ENCODE measurements around the gene ZNF563. TPM values are rescaled to one million over a fixed set of nuclear protein-coding genes. Genes with fewer than 3 reads are reported as not detected.

The ZNF563 gene
- 1 to 10 TPM; 2.0 to 2.1 TPM for total RNA-seq

DNA sequence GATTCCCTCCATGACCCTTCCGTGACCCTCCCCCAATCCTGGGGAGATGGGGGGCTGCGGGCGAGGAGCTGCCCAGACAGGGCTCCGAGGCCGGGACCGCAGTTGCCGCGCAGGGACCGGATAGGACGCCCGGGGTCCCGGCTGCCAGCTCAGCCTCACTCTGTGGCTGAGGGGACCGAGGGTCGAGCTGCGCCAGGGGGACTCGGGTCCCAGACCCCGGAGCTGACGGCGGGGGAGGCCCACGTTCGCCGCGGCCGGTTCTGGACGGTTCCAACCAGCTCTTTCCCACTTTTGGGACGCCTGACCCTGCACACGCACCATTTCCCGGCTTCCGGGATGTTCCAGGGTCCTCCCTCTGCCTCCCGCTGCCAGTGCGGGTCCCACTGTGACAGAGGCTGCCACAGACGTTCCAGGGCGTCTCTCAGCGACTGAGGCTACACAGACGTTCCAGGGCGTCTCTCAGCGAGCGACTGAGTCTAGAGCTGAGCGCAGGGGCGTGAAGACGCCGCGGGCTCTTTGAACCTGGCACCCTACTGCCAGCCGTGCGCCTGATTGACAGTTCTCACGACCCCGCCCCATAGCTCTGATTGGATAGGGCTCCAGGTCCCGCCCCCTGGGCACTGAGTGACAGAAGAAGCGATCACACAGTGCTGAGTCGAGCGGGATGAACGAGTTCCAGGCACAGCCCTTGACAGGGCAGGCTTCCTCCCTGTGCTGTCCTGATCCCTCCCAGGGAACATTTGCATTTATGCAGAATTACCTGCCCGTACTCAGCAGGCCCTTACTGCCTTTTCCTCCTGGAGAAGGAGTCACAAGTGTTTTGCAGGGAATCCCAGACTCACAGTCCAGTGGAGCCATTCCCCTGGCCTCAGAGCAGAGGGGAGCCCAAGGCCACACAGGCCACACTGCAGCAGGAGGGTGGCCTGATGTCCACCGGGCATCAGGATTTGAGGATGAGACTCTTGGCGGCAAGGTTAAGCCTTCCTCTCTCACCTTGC lies at the start of gene ZNF563:
TSS of gene ZNF563 (minus strand) at position 472 of the 998 bp plus-strand sequence. CDS start at position 321, 151 bp downstream.

DNA sequence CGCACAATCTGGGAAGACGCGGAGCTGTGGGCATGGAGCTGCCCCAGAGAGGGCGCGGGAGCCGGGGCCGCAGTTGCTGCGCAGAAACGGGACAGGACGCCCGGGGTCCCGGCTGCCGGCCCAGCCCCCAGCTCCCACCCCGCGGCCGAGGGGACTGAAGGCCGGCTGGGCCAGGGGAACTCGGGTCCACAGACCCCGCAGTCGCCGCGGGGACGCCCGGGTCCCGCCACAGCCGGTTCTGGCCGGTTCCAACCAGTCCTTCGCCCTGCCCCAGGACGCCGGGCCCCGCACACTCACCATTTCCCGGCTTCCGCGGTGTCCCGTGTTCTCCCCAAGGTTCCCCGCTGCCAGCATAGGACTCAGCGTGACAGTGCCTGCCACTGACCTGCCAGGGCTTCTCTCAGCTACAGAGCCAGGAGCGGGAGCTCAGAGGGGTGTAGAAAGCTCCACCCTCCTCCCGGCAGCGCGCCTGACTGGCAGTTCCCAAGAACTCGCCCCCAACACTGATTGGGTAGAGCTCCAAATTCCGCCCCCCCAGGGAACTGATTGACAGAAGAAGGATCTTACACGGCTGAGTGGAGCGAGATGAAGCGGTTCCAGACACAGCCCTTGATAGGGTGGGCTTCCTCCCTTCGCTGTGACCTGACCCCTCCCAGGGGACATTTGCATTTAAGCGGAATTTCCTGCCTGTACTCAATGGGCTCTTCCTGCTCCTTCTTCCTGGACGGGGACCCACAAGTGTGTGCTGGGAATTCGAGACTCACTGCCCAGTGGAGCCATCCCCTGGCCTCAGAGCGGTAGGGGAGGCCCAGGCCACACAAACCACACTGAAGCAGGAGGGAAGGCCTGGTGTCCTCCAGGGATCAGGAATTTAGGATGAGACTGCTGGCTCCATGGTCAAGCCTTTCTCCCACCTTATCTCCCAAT lies 32.1 kb upstream of the ZNF563 start, which contains the start of gene ZNF442:
TSS of gene ZNF442 (minus strand) at position 448 of the 927 bp plus-strand sequence. CDS start 2,052 bp downstream, outside the sequence.

DNA sequence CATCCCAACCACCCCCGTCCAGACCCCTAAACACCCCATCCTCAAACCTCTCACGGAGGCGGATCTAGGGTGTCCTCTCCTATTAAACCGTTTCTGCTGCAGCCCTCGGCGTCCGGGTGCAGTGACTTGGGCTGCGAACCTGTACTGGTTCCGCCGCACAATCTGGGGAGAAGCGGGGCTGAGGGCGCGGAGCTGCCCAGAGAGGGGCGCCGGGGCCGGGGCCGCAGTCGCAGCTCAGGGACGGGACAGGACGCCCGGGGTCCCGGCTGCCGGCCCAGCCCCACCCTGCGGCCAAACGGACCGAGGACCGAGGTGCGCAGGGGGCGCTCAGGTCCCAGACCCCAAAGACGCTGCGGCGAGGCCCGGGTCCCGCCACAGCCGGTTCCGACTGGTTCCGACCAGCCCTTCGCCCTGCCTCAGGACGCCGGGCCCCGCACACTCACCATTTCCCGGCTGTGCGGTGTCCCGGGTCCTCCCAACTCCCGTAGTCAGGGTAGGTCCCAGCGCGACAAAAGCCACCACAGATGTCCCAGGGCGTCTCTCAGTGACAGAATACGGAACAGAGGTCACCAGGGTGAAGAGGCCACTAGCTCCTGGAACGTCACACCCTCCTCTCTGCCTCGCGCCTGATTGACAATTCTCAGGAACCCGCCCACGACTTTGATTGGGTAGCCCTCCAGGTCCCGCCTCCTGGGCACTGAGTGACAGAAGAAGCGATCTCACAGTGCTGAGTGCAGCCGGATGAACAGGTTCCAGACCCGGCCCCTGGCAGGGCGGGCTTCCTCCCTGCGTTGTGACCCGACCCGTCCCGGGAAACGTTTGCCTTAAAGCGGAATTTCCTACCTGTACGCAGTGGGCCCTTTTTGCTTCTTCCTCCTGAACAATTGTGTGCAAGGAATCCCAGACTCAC lies 38.9 kb downstream of the ZNF563 start, which contains the start of gene ZNF44:
TSS of gene ZNF44 (minus strand) at position 635 of the 910 bp plus-strand sequence. CDS start at position 446, 189 bp downstream.

Small RNAs within 50 kb of the gene (small RNA-seq; reads per million reads assigned to genes)
- 0 reads per million in 2 donors for gene RPS29P23

Other genes with a start within 250 kb of the ZNF563 start
- 1 to 10 TPM; 3.4 to 4.7 TPM for gene ZNF20, start 193.3 kb downstream of the ZNF563 start, total RNA-seq
- gene ZNF625, start 176.9 kb downstream of the ZNF563 start, total RNA-seq: 10 to 100 TPM; 11.0 to 11.7 TPM
- 1 to 10 TPM; 6.3 to 7.9 TPM for gene ZNF136, start 170.5 kb downstream of the ZNF563 start, total RNA-seq
- gene ZNF44, start 38.8 kb downstream of the ZNF563 start, total RNA-seq: 1 to 10 TPM; 4.8 to 6.7 TPM
- gene ZNF442, start 32.0 kb upstream of the ZNF563 start, total RNA-seq: 1 to 10 TPM; 1.0 to 1.3 TPM
- gene ZNF799, start 67.6 kb upstream of the ZNF563 start, total RNA-seq: 1 to 10 TPM; 2.0 to 2.8 TPM
- 1 to 10 TPM; 1.0 to 2.0 TPM for gene ZNF443, start 107.4 kb upstream of the ZNF563 start, total RNA-seq
- 1 to 10 TPM; 1.7 to 2.1 TPM for gene ZNF709, start 151.2 kb upstream of the ZNF563 start, total RNA-seq
- gene ZNF564, start 217.8 kb upstream of the ZNF563 start, total RNA-seq: 1 to 10 TPM; 4.0 to 4.5 TPM

All from melanocyte of skin (primary cell).